ENCODE data around the gene MTA2. TPM values are rescaled to one million over a fixed set of nuclear protein-coding genes. Genes with fewer than 3 reads are reported as not detected.
A peak's percentile ranks its signal among the peaks of the same experiment; 100 is the strongest.
"Not testable (repeated sequence)": the region's sequence is repeated elsewhere in the genome, so short reads cannot be mapped to it uniquely, and the experiment has no call there.

The MTA2 gene
- total RNA-seq, 1 donor from 2014 or later: 34.1 TPM

- no peak for ATAC-seq
- no peak for DNase-seq (ENCODE audit: missing footprints)
- intact Hi-C loops (cut with DNase I): no loop called here
Observed at GRCh38 chr11:62600367-62601121, 1.1 kb downstream of the MTA2 start.

- ATAC-seq (no peak), DNase-seq (ENCODE audit: missing footprints) (no peak)
- intact Hi-C loops (cut with DNase I): loop anchor here (2.0 to 10.0 kb wide), 2 partner anchors 55 to 105 kb away; partner anchors contain the start of genes BSCL2 and GNG3
Observed at GRCh38 chr11:62599901-62600300, 1.8 kb downstream of the MTA2 start.

DNA sequence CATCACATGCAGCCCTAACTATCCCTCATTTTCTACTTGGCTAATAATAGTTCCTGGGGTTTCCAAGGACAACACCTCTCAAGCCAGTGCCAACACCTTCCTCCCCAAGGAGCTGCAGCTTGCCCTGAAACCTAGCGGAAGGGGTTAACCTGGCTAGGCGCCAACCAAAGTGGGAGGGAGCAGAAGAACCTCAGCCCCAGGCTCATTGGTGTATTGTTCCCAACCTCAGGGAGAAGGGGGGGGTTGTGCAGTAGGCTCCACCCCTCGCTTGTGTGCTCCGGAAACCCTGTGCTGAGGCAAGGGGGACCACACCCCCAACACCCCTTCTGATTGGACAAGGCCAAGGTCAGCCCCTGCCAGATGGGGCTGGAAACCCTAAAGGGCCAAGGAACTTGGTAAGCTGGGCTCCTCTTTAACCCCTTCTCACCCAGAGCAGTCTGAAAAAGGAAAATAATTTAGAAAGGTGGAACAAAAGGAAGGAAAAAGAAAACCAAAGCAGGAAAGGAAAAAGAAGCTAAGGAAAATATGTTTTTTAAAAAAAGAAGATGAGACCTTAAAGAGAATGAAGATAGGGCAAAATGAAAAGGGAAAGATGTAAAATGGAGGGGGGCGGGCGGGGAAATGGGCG lies 2.5 kb downstream of the MTA2 start:
- intact Hi-C loops (cut with DNase I): loop anchor here (2.0 to 10.0 kb wide), 2 partner anchors 54 to 106 kb away; partner anchors contain the start of genes BSCL2 and GNG3
- ATAC-seq: peak; percentile 73
- peak; percentile 96 for DNase-seq (ENCODE audit: missing footprints)

DNA sequence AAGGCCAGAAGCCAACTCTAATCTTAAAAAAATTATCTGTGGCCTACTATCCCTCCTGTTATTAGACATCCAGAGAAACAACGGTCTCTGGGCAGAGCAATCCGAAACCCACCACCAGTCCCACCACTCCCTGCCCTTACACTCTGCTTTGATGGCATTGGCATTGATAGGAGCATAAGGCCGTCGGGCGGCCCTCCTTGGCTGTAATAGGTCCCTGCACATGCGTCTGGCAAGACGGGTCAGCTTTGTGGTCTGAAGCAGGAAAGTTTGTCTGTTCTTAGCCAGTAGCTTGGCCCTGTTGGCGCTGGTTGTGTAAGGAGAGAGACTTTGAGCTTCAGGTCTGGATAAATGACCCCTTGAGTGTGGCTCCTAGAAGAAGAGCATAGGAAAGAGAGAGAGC lies 6.5 kb downstream of the MTA2 start:
- DNase-seq (ENCODE audit: missing footprints) (no peak), ATAC-seq (no peak)
- intact Hi-C loops (cut with DNase I): loop anchor here (10.0 kb wide), 1 partner anchor 110 kb away; the partner anchor contains the start of genes BSCL2 and GNG3

GRCh38 chr11:62593434-62594044 lies 8.1 kb downstream of the MTA2 start:
- ATAC-seq: no peak
- peak; percentile 90 for DNase-seq (ENCODE audit: missing footprints)
- intact Hi-C loops (cut with DNase I): loop anchor here (10.0 kb wide), 1 partner anchor 111 kb away; the partner anchor contains the start of genes BSCL2 and GNG3

DNA sequence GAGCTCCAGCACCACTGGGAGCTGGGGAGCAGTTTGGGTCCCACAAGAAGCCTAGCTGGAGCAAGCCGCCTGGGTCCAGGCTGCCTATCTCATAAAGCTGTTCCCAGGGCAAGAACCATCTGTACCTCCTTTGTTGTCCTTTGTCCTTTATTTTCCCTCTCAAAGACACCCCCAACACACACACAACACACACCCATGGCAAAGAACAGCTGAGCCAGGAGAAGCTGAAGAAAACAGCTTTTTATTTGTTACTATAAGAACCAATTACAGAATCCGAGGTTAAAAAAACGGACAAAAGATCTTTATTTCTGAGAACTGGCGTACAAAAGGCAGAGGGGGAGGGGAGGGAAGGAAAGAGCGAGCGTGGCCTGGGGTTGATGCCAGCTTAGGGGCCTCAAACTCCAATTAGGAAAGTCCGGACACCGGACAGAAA lies 8.7 kb downstream of the MTA2 start:
- intact Hi-C loops (cut with DNase I): loop anchor here (10.0 kb wide), 1 partner anchor 112 kb away; the partner anchor contains the start of genes BSCL2 and GNG3
- DNase-seq (ENCODE audit: missing footprints) (no peak), ATAC-seq (no peak)

DNA sequence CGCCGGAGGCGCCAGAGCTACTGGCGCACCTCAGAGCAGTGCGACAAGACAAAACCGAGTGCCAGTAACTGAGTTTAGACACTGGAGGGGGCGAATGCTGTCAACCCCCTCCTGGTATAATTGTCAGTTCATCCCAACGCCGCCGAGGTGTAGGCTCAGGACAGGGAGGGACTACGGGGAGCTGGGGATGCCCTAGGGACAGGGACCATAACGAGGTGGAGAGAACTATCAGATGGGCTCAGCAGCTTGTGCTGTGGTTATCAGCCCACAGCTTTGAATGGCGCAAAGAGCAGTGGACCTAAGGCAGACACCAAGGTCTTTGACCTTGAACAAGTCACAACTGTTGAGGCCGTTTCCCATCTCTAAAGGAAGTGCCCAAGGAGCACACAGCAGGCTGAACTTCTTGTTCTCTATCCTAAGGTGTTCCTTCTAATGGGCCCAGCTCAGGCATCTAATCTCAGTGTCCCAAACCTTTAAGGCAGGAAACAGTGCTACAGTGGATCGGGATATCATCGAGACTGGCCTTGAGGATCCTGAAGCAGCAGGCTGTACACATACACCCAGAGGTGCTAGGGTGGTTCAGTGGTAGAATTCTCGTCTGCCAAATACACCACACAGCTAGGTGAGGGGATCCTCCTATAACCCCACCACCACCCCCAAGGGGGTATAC lies 9.4 kb downstream of the MTA2 start:
- intact Hi-C loops (cut with DNase I): loop anchor here (10.0 kb wide), 1 partner anchor 113 kb away; the partner anchor contains the start of genes BSCL2 and GNG3
- DNase-seq (ENCODE audit: missing footprints) (no peak), ATAC-seq (peak; percentile 6)

- DNase-seq (ENCODE audit: missing footprints): peak; percentile 98
- intact Hi-C loops (cut with DNase I): loop anchor here (10.0 kb wide), 1 partner anchor 113 kb away; the partner anchor contains the start of genes BSCL2 and GNG3
Observed at GRCh38 chr11:62591448-62592145, 10.1 kb downstream of the MTA2 start, which contains the start of gene TUT1. TUT1 (minus strand) TSS chr11:62591523; CDS start chr11:62591485, 38 bp downstream.

GRCh38 chr11:62588966-62589637 lies 12.6 kb downstream of the MTA2 start:
- no peak for DNase-seq (ENCODE audit: missing footprints)
- no peak for ATAC-seq
- intact Hi-C loops (cut with DNase I): no loop called here

More at GRCh38 chr11:62591448-62592145, 10.1 kb downstream of the MTA2 start, which contains the start of gene TUT1:
- peak; percentile 96 for ATAC-seq

- ATAC-seq; DNase-seq (ENCODE audit: missing footprints); intact Hi-C loops (cut with DNase I): not testable (repeated sequence)
Observed at GRCh38 chr11:62585356-62585755, 16.3 kb downstream of the MTA2 start.

- ATAC-seq; intact Hi-C loops (cut with DNase I); DNase-seq (ENCODE audit: missing footprints): not testable (repeated sequence)
Observed at GRCh38 chr11:62581735-62582134, 19.9 kb downstream of the MTA2 start.

DNA sequence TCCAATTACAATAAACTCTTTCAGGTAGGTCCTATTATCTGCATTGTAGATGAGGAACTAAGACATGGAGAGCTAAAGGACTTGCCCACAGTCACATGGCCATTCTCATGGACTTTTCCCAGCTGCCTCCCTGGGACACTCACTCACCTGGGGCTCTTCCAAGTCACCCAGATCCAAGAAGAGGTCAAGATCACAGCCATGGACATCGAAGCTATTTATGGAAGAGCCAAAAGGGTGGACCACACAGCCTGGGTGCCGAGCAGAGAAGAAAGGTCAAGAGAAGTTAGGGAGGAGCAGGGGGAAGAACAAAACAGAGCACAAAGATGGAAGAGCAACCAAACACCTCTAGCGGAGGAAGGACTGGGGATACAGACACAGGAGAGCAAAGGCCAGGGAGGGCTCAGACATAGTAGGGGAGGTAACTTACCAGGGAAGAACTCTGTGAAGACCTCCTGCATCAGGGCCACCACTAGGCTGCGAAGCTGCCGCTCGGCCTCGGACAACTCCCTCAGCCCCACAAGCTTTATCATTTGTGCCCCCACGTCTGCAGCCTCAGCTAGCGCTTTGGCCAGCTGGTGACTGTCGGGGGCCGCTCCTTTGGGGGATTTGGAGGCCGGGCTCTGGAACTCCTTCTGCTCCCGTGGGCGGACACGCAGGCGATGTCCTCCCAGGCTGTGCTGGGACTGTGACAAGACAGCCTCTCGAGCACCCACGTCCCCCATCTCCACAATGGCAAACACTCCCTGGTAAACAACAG lies 20.5 kb downstream of the MTA2 start:
- ATAC-seq (no peak), DNase-seq (ENCODE audit: missing footprints) (no peak)
- intact Hi-C loops (cut with DNase I): no loop called here

DNA sequence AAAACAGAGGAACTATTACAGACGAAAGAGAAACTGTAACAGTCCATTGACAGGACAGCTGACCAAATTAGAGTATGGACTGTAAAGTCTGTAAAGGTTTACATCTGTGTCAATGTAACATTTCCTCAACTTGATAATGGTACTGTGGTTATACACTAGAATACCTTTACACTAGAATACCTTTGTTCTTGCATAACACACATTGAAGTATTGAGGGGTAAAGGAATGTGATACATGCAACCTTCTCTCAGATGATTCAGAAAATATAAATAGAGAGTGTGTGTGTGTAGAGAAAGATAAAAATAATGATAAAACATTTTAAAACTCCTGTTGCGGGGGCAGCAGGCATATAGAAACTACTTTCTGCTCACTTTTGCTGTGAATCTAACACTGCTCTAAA lies 22.4 kb downstream of the MTA2 start:
- intact Hi-C loops (cut with DNase I): no loop called here

DNA sequence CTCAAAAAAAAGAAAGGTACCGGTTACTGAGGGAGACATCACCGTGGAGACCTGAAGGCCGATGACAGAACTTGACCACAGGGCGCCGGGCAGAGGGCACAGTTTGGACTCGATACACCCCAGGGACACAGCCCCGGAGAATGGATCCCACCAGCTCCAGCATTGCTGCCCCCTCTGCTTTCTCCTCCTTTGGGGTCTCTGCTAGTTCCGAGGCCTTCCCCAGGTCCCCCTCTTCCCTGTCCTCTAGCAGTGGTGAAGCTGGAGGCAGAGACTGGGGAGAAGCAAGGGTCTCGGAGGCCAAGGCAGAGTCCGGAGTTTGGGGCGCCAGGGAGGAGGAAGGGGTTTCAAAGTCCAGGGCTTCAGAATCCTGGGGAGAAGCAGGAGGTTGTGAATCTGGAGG lies 23.1 kb downstream of the MTA2 start:
- no peak for DNase-seq (ENCODE audit: missing footprints)
- ATAC-seq: no peak
- intact Hi-C loops (cut with DNase I): no loop called here

More for the DNA sequence above, 22.4 kb downstream of the MTA2 start:
- DNase-seq (ENCODE audit: missing footprints): no peak
- ATAC-seq: no peak

- no peak for DNase-seq (ENCODE audit: missing footprints)
- ATAC-seq: no peak
- intact Hi-C loops (cut with DNase I): no loop called here
Observed at GRCh38 chr11:62577046-62577714, 24.5 kb downstream of the MTA2 start.

GRCh38 chr11:62575837-62576236 lies 25.8 kb downstream of the MTA2 start:
- intact Hi-C loops (cut with DNase I): no loop called here
- no peak for ATAC-seq
- DNase-seq (ENCODE audit: missing footprints): no peak

Data from Right ventricle myocardium inferior (tissue), 1 donor.